HepG2 (cell line): ENCODE results near the gene TMEM221. TPM values are rescaled to one million over a fixed set of nuclear protein-coding genes. Genes with fewer than 3 reads are reported as not detected.
A peak's percentile ranks its signal among the peaks of the same experiment; 100 is the strongest.

Source experiments
- AKAP8 ChIP-seq: sonication (generic); formaldehyde crosslinking; IDR thresholded peaks from 2 replicates; pipeline ENCODE4 v1.5.1; 2020; ENCODE audit warnings: mild to moderate bottlenecking, missing genetic modification reagents
- HBP1 ChIP-seq: IDR thresholded peaks from 2 replicates; pipeline ENCODE4 v1.6.1; 2016; ENCODE audit warnings: low read depth, control low read depth
- RBAK ChIP-seq: sonication (generic); formaldehyde crosslinking; IDR thresholded peaks from 2 replicates; pipeline ENCODE4 v1.5.1; 2020; ENCODE audit warnings: mild to moderate bottlenecking, missing genetic modification reagents
- REST ChIP-seq, 2 experiments: IDR thresholded peaks; 2 replicates each; pipeline ENCODE4 v1.6.1; 2011 to 2012; ENCODE audit warnings: low read length in 2 of 2, borderline replicate concordance in 1 of 2, low read depth in 1 of 2, mild to moderate bottlenecking in 1 of 2, moderate library complexity in 1 of 2
- TEAD3 ChIP-seq: optimal IDR thresholded peaks from 2 replicates; pipeline ENCODE3; 2016; ENCODE audit warnings: borderline replicate concordance
- USF2 ChIP-seq, 2 experiments: sonication (generic) in 1 of 2; formaldehyde crosslinking in 1 of 2; IDR thresholded peaks; 2 replicates each; pipeline versions ENCODE4 v1.5.1 to v1.6.1; 2011 to 2020; ENCODE audit warnings: borderline replicate concordance in 1 of 2, low read depth in 1 of 2, low read length in 1 of 2, mild to moderate bottlenecking in 1 of 2, missing genetic modification reagents in 1 of 2, moderate library complexity in 1 of 2
- ZBTB7A ChIP-seq: sonication (generic); formaldehyde crosslinking; IDR thresholded peaks from 2 replicates; pipeline ENCODE4 v1.8.0; 2022; ENCODE audit warnings: mild to moderate bottlenecking, missing genetic modification reagents
- ZNF253 ChIP-seq: sonication (generic); formaldehyde crosslinking; IDR thresholded peaks from 2 replicates; pipeline ENCODE4 v1.8.0; 2022; ENCODE audit warnings: mild to moderate bottlenecking, missing genetic modification reagents, borderline replicate concordance
- ZNF513 ChIP-seq: sonication (generic); formaldehyde crosslinking; conservative IDR thresholded peaks from 2 replicates; pipeline ENCODE4 v1.5.0; 2020; ENCODE audit warnings: missing genetic modification reagents
- ZNF577 ChIP-seq: sonication (generic); formaldehyde crosslinking; IDR thresholded peaks from 2 replicates; pipeline ENCODE4 v1.4.0; 2020; ENCODE audit warnings: mild to moderate bottlenecking, low read depth, missing genetic modification reagents, borderline replicate concordance
- ZNF770 ChIP-seq: sonication (generic); formaldehyde crosslinking; IDR thresholded peaks from 2 replicates; pipeline ENCODE4 v1.5.0; 2020; ENCODE audit warnings: mild to moderate bottlenecking, missing genetic modification reagents
- polyA plus RNA-seq, 8 experiments: library from polyadenylated mRNA; depleted of rRNA in 3 of 8; stranded (reverse) in 7 of 8; unstranded in 1 of 8; fragments of >200 nt; fragmentation: Illumina TruSeq in 4 of 8; extraction: Trizol in 4 of 8; gene quantifications; 2 replicates each; pipeline versions ENCODE4 v1.2.1 to v1.2.3, GENCODE V29; 2011 to 2016; ENCODE audit warnings: low read depth in 4 of 8, missing spikeins in 1 of 8, mixed read lengths in 1 of 8; ENCODE audit not compliant: insufficient read depth in 1 of 8
- total RNA-seq, 5 experiments: library from RNA; depleted of rRNA; stranded (reverse); fragments of >200 nt; fragmentation: Illumina TruSeq; extraction: Trizol; gene quantifications; 2 replicates each; pipeline ENCODE4 v1.2.3, GENCODE V29; 2016; ENCODE audit warnings: low read depth in 1 of 5

The TMEM221 gene
- total and polyA plus RNA-seq, 2 of the 13 experiments (the other 11 are each of a cell fraction or from before 2014, with no cell fraction given), result 0.33 to 0.77 TPM

GRCh38 chr19:17390665-17391370 is 57.6 kb downstream of the TMEM221 start (continued):
- no peak for TF ChIP-seq REST (IDR thresholded peaks at IDR 0.05; ENCODE audit: borderline replicate concordance in 1 of 2, low read depth in 1 of 2, low read length in 2 of 2)
- peak; percentile 91 for TF ChIP-seq ZNF770 (CRISPR knock-in tag)
- TF ChIP-seq AKAP8 (CRISPR knock-in tag), result peak; percentile 55; the same call in 1 of the 2 replicates
- no peak for TF ChIP-seq HBP1 (CRISPR knock-in tag)
- TF ChIP-seq ZNF513 (CRISPR knock-in tag), result no peak
- TF ChIP-seq ZNF253 (CRISPR knock-in tag), result 0 out of 2 replicates have a peak, but pooled peaks have one; percentile 10
- TF ChIP-seq RBAK (CRISPR knock-in tag), result no peak
- TF ChIP-seq ZBTB7A, result no peak
- TF ChIP-seq TEAD3 (CRISPR knock-in tag), result peak; percentile 42
- TF ChIP-seq USF2 (IDR thresholded peaks at IDR 0.05; ENCODE audit: low read depth, low read length), result no peak
- TF ChIP-seq USF2 (CRISPR knock-in tag; IDR thresholded peaks at IDR 0.05; ENCODE audit: borderline replicate concordance), result no peak
- TF ChIP-seq ZNF577 (CRISPR knock-in tag), result no peak
